ENCODE results near the gene MEGF11.

DNA sequence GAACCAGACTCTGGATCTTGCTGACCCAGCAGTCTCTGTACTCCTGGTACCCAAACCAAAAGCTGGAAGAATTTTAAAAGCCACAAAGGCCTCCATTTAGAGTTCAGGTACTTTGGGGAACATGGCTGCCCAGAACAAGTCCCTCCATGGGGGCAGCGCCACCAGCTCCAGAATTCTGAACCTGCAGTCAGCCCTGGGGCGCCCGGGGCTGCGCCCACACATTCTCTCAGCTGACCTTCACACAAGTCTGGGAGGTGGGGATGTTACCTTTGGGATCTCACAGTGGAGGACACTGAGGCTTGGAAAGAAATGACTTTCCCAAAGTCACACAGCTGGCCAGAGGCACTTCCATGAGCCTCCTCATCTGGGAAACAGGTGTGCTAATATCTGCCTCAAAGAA, 229.4 kb downstream of the MEGF11 start:
- TF ChIP-seq, protein P1, sequence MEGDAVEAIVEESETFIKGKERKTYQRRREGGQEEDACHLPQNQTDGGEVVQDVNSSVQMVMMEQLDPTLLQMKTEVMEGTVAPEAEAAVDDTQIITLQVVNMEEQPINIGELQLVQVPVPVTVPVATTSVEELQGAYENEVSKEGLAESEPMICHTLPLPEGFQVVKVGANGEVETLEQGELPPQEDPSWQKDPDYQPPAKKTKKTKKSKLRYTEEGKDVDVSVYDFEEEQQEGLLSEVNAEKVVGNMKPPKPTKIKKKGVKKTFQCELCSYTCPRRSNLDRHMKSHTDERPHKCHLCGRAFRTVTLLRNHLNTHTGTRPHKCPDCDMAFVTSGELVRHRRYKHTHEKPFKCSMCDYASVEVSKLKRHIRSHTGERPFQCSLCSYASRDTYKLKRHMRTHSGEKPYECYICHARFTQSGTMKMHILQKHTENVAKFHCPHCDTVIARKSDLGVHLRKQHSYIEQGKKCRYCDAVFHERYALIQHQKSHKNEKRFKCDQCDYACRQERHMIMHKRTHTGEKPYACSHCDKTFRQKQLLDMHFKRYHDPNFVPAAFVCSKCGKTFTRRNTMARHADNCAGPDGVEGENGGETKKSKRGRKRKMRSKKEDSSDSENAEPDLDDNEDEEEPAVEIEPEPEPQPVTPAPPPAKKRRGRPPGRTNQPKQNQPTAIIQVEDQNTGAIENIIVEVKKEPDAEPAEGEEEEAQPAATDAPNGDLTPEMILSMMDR (IDR thresholded peaks at IDR 0.05), result no peak
- TF ChIP-seq POLR2A (IDR thresholded peaks at IDR 0.05), result no peak
